Measurements from ENCODE around the gene MAPK11. TPM values are rescaled to one million over a fixed set of nuclear protein-coding genes. Genes with fewer than 3 reads are reported as not detected.
A peak's percentile ranks its signal among the peaks of the same experiment; 100 is the strongest.

The MAPK11 gene
- total and polyA plus RNA-seq, 9 of the 15 experiments (the other 6 are each of a cell fraction or from before 2014, with no cell fraction given), result 0.06 to 14.6 (median 5.3) TPM

GRCh38 chr22:50318698-50319411, 48.7 kb upstream of the MAPK11 start (continued):
- TF ChIP-seq KAT2B (IDR thresholded peaks at IDR 0.05; ENCODE audit: low read depth, low read length), result no peak
- no peak for TF ChIP-seq ADNP (tag; IDR thresholded peaks at IDR 0.05)
- TF ChIP-seq HMBOX1 (IDR thresholded peaks at IDR 0.05), result no peak
- TF ChIP-seq KDM5B (IDR thresholded peaks at IDR 0.05; ENCODE audit: insufficient replicate concordance, low read depth, low read length), result no peak
- TF ChIP-seq BRD9 (IDR thresholded peaks at IDR 0.05; ENCODE audit: low read depth, partially characterized antibody), result no peak
- peak; percentile 72; the same call in 1 of the 2 replicates for TF ChIP-seq CTBP1 (IDR thresholded peaks at IDR 0.05; ENCODE audit: borderline replicate concordance)
- no peak for TF ChIP-seq MXI1 (IDR thresholded peaks at IDR 0.05; ENCODE audit: low read depth, low read length)
- no peak for TF ChIP-seq ZNF778 (CRISPR knock-in tag; IDR thresholded peaks at IDR 0.05)
- TF ChIP-seq JUN (IDR thresholded peaks at IDR 0.05; ENCODE audit: borderline replicate concordance, low read depth, low read length), result no peak
- no peak for TF ChIP-seq JUN (CRISPR knock-in tag; IDR thresholded peaks at IDR 0.05; ENCODE audit: borderline replicate concordance)
- TF ChIP-seq MYBL2 (IDR thresholded peaks at IDR 0.05; ENCODE audit: low read depth), result no peak
- TF ChIP-seq MYBL2 (CRISPR knock-in tag; IDR thresholded peaks at IDR 0.05; ENCODE audit: borderline replicate concordance), result no peak
- no peak for TF ChIP-seq RREB1 (CRISPR knock-in tag; IDR thresholded peaks at IDR 0.05)
- TF ChIP-seq NR2F6 (CRISPR knock-in tag; IDR thresholded peaks at IDR 0.05), result no peak
- TF ChIP-seq RNF2 (IDR thresholded peaks at IDR 0.05), result no peak
- no peak for TF ChIP-seq PHB2 (IDR thresholded peaks at IDR 0.05; ENCODE audit: low read depth)
- TF ChIP-seq E2F4 (CRISPR knock-in tag; IDR thresholded peaks at IDR 0.05; ENCODE audit: low read depth), result no peak
- TF ChIP-seq SP2 (IDR thresholded peaks at IDR 0.05; ENCODE audit: extremely low read depth, low read depth, low read length, poor library complexity, severe bottlenecking), result no peak
- TF ChIP-seq HOXB6 (CRISPR knock-in tag; IDR thresholded peaks at IDR 0.05; ENCODE audit: borderline replicate concordance), result no peak
- TF ChIP-seq ZBTB1 (CRISPR knock-in tag; IDR thresholded peaks at IDR 0.05; ENCODE audit: borderline replicate concordance, low read depth), result no peak

All from K562 (cell line).